Chondrocyte (in vitro differentiated cells): ENCODE data around the gene TBX15. TPM values are rescaled to one million over a fixed set of nuclear protein-coding genes. Genes with fewer than 3 reads are reported as not detected.

Source experiments
- DNase-seq: peaks from one replicate; pipeline ENCODE4 v3.0.0; 2021; ENCODE audit warnings: mixed read lengths, low spot score
- H3K27ac Mint-ChIP-seq: one replicate; pipeline ENCODE4 v1.8.0; 2021; ENCODE audit warnings: mild to moderate bottlenecking, moderate library complexity, mixed read lengths; ENCODE audit not compliant: unreplicated experiment
- H3K27me3 Mint-ChIP-seq: 2 replicates; pipeline ENCODE4 v1.8.0; 2021; ENCODE audit warnings: low read depth, mixed read lengths
- H3K36me3 Mint-ChIP-seq: 2 replicates; pipeline ENCODE4 v1.8.0; 2021; ENCODE audit warnings: low read depth, mixed read lengths
- H3K4me1 Mint-ChIP-seq: 2 replicates; pipeline ENCODE4 v1.8.0; 2021; ENCODE audit warnings: low read depth, mild to moderate bottlenecking, mixed read lengths
- H3K4me3 Mint-ChIP-seq: one replicate; pipeline ENCODE4 v1.8.0; 2021; ENCODE audit warnings: mild to moderate bottlenecking, moderate library complexity, mixed read lengths; ENCODE audit not compliant: unreplicated experiment
- H3K9me3 Mint-ChIP-seq: 2 replicates; pipeline ENCODE4 v1.8.0; 2021; ENCODE audit warnings: low read depth, mixed read lengths
- total RNA-seq: library from RNA; stranded (reverse); gene quantifications from 3 replicates; pipeline ENCODE4 v1.2.1, GENCODE V29; 2021
- TF ChIP-seq, protein P1 (sequence below): fragments of 200-600 bp; sonication (generic); IDR thresholded peaks from 2 replicates; pipeline ENCODE4 v1.5.0; 2021; ENCODE audit warnings: antibody characterized with exemption, mild to moderate bottlenecking, moderate library complexity

Gene TBX15
- total RNA-seq, 1 donor from 2014 or later, result 41.0 TPM

DNA sequence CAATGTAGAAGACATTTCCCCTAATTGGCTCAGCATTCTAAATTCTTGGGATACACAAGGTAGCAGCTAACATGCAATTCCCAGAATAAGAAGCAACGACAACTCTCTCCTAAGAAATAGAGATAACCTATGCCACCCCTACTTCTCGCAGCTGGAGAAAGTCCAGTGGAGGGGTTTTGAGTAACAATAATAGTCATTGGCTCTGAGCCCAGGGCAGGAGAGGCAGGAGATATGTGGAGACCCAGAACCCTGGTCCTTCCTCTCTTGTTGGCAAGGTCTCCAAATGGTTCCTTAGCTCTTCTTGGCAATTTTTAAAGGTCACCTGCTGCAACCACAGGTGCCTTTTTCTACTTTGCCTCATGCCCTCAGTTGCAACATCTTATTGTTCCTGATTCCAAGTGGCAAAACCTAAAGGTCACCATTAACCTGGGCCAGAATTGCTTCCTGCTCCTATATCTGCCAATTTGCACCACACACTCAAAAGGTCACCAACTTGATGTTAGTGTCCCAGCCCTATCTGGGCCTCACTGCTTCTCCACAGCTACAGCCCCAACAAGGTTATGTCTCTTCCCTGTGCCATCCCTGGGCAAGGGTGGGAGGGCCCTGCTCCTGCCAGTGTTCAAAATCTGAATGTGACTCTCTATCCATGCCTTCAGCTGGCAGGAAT is 36.7 kb downstream of the TBX15 start:
- Mint-ChIP-seq H3K9me3 (no peaks in the 10 kb centered on the region), H3K27me3 (no peaks in the 10 kb centered on the region), H3K27ac (peak overlapping the region; percentile 63), H3K4me3 (no peak overlapping the region), H3K36me3 (no peaks in the 10 kb centered on the region), H3K4me1 (peaks cover 68% of the 10 kb centered on the region)
- TF ChIP-seq, protein P1, sequence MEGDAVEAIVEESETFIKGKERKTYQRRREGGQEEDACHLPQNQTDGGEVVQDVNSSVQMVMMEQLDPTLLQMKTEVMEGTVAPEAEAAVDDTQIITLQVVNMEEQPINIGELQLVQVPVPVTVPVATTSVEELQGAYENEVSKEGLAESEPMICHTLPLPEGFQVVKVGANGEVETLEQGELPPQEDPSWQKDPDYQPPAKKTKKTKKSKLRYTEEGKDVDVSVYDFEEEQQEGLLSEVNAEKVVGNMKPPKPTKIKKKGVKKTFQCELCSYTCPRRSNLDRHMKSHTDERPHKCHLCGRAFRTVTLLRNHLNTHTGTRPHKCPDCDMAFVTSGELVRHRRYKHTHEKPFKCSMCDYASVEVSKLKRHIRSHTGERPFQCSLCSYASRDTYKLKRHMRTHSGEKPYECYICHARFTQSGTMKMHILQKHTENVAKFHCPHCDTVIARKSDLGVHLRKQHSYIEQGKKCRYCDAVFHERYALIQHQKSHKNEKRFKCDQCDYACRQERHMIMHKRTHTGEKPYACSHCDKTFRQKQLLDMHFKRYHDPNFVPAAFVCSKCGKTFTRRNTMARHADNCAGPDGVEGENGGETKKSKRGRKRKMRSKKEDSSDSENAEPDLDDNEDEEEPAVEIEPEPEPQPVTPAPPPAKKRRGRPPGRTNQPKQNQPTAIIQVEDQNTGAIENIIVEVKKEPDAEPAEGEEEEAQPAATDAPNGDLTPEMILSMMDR, result no peak
- DNase-seq, result no peak

DNA sequence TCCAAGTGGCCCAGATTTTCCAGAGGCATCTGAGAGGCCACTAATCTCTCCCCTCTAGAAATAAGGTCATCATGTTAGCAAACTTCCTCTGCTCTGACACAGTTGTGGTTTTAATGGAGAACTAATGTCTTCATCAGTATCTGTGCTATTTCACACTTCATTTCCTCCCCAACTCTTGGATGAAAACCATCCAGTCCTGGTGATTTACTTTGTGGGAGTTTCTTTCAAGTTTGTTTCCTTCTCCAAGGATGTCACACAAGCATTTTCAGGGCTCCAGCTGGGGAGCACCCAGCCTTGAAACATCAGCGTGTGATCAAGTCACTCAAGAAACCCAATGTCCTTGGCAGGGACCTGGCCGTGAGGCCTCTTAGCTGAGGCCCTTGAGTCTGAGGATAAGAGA is 38.8 kb downstream of the TBX15 start:
- no peaks in the 10 kb centered on the region for H3K27me3 Mint-ChIP-seq
- H3K4me3 Mint-ChIP-seq, result no peak overlapping the region
- H3K36me3 Mint-ChIP-seq, result no peaks in the 10 kb centered on the region
- no peak for DNase-seq
- H3K27ac Mint-ChIP-seq, result no peak overlapping the region
- peaks cover 68% of the 10 kb centered on the region for H3K4me1 Mint-ChIP-seq
- TF ChIP-seq, protein P1, result no peak
- H3K9me3 Mint-ChIP-seq, result no peaks in the 10 kb centered on the region

DNA sequence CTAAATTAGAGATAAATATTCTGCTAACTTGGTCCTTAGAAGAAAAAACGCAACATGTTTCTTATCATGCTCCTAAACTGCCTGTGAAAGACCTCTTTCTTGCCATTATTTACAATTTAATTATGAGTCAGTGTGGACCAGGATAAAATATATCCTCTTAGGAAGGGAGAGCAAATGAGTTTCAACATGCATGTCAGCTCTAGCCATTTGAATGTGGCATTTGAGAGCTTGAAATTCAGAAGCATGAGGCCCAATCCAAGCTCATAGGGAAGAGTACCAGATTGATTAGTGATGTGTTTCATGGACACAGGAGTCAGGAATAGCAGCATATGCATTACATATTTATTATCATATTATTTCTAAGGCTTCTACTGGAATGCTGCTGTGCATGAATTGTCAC is 39.3 kb downstream of the TBX15 start:
- Mint-ChIP-seq H3K9me3 (no peaks in the 10 kb centered on the region), H3K4me3 (no peak overlapping the region), H3K36me3 (no peaks in the 10 kb centered on the region), H3K27me3 (no peaks in the 10 kb centered on the region), H3K4me1 (peaks cover 68% of the 10 kb centered on the region), H3K27ac (no peak overlapping the region)
- no peak for DNase-seq
- TF ChIP-seq, protein P1, result no peak

DNA sequence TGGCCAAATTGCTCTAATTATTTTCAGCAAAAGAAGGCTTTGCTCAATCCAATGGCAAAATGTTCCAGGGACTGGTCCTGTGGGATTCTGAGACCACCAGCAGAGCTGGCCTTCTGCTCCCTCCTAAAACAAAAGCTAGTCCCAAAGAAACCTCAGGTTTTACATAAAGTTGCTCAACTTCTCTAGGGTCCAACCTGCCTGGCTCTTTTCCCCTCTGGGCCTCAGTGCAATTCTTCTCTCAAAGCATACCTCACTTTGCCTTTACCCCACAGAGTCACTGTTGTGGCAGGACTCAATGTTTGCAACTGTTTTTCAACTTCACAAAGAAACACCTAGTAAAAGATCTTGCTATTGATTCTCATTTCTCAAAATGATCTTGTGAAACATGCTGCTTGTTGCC is 39.8 kb downstream of the TBX15 start:
- Mint-ChIP-seq H3K27ac (no peak overlapping the region), H3K27me3 (no peaks in the 10 kb centered on the region), H3K9me3 (no peaks in the 10 kb centered on the region), H3K36me3 (no peaks in the 10 kb centered on the region), H3K4me1 (peaks cover 68% of the 10 kb centered on the region), H3K4me3 (no peak overlapping the region)
- TF ChIP-seq, protein P1, result no peak
- DNase-seq, result no peak

DNA sequence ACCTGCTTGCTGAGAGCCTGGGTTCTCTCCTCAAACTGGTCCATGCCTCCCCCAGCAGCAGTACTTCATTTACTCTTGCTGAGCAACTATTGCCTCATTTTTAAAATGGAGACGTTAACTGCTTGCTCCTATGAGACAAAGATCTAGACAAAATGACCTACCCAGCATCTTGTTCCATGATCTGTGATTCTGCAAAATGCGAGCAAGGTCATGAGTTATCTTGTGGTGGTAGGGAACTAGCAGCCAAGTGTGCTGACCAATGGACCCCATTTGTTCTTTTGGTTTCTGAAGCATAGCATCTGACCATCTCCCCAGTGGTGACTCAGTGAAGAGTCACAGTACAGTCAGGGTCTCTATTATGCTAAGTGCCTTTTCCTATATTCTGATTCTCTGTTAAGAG is 40.4 kb downstream of the TBX15 start:
- Mint-ChIP-seq H3K4me1 (peaks cover 66% of the 10 kb centered on the region), H3K27me3 (no peaks in the 10 kb centered on the region), H3K9me3 (no peaks in the 10 kb centered on the region), H3K4me3 (no peak overlapping the region), H3K27ac (peak overlapping the region; percentile 22), H3K36me3 (no peaks in the 10 kb centered on the region)
- TF ChIP-seq, protein P1, result no peak
- no peak for DNase-seq
